ENCODE measurements around the gene ZNF385A. TPM values are rescaled to one million over a fixed set of nuclear protein-coding genes. Genes with fewer than 3 reads are reported as not detected.

ZNF385A gene
- polyA plus RNA-seq, 1 donor from 2014 or later, result 0.46 TPM

- Histone ChIP-seq H3K9ac (ENCODE audit: low read length) (no peak overlapping the region), H3K4me3 (ENCODE audit: low read length) (no peak overlapping the region), H4K20me1 (ENCODE audit: insufficient read depth) (no peaks in the 10 kb centered on the region), H3K4me2 (ENCODE audit: low read length) (no peak overlapping the region), H3K27me3 (ENCODE audit: insufficient read depth, low read depth, low read length) (no peaks in the 10 kb centered on the region), H3K79me2 (replicated peaks; ENCODE audit: insufficient read depth, low read length) (no peaks in the 10 kb centered on the region), H3K36me3 (ENCODE audit: insufficient read depth, low read length) (no peaks in the 10 kb centered on the region), H2AFZ (ENCODE audit: low read depth, low read length) (no peak overlapping the region), H3K9me3 (ENCODE audit: low read length) (no peaks in the 10 kb centered on the region), H3F3A (ENCODE audit: insufficient read depth, low read length, poor library complexity, severe bottlenecking) (no peaks in the 10 kb centered on the region), H3K9me2 (ENCODE audit: insufficient read depth, low read length) (no peaks in the 10 kb centered on the region), H3K27ac (ENCODE audit: low read length) (no peak overlapping the region)
- TF ChIP-seq POLR2AphosphoS5 (IDR thresholded peaks at IDR 0.05), result no peak
- no peak for TF ChIP-seq REST (IDR thresholded peaks at IDR 0.05; ENCODE audit: borderline replicate concordance)
- TF ChIP-seq EP300 (conservative IDR thresholded peaks at IDR 0.05; ENCODE audit: poor library complexity, severe bottlenecking), result no peak
- no peak for TF ChIP-seq TAF1 (IDR thresholded peaks at IDR 0.05; ENCODE audit: low read depth)
- TF ChIP-seq, protein P1, sequence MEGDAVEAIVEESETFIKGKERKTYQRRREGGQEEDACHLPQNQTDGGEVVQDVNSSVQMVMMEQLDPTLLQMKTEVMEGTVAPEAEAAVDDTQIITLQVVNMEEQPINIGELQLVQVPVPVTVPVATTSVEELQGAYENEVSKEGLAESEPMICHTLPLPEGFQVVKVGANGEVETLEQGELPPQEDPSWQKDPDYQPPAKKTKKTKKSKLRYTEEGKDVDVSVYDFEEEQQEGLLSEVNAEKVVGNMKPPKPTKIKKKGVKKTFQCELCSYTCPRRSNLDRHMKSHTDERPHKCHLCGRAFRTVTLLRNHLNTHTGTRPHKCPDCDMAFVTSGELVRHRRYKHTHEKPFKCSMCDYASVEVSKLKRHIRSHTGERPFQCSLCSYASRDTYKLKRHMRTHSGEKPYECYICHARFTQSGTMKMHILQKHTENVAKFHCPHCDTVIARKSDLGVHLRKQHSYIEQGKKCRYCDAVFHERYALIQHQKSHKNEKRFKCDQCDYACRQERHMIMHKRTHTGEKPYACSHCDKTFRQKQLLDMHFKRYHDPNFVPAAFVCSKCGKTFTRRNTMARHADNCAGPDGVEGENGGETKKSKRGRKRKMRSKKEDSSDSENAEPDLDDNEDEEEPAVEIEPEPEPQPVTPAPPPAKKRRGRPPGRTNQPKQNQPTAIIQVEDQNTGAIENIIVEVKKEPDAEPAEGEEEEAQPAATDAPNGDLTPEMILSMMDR (IDR thresholded peaks at IDR 0.05; ENCODE audit: poor library complexity, severe bottlenecking), result no peak
- no peak for TF ChIP-seq EZH2 (IDR thresholded peaks at IDR 0.05; ENCODE audit: borderline replicate concordance, insufficient read depth, low read length, poor library complexity, severe bottlenecking)
- TF ChIP-seq RAD21 (conservative IDR thresholded peaks at IDR 0.05), result no peak
Observed at GRCh38 chr12:54429014-54429471, 44.5 kb upstream of the ZNF385A start.

DNA sequence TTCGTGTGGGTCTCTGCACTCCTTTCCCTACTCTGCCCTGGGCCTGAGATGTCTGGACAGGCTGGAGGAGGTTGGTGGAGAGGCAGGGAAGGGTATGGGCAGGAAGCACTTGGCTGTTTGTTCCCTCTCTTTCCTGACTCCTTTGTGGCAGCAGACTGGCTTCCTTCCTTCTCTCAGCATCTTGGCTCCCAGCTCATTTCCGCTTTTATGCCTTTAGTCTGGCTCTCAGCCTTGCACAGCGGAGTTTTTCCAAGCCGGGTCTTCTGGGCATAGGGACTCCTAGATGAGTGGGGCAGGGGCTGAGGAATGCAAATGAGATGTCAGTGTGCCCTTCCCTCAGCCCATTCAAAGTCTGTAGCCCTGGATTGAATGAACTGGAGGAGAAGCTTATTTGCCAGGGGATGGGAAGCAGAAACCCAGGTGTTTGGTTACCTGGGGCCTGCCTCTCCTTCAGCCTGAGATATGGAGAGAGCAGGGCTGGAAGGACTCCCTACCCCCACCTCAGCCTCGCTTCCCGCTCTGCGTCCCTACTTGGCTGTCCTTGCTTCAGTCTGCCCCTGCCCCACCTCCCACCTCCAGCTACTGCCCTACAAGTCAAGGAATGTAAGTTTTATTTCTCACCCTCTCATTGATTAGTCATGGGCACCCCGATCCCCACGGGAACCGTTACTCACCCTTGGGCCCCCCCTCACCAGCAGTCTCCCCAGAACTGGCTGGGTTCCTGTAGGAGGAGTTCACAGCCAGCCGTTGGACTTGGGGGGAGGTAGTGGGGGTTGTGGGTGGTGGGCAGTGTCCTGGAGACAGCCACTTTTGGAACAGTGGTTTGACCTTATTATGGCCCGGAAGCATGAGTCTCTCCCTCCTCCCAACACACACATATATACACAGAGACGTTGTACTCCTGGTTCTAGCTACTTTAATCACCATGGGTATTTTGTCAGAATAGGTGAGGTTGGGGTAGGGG is 43.8 kb upstream of the ZNF385A start:
- no peak overlapping the region for H3K4me2 ChIP-seq (ENCODE audit: low read length)
- H3K27ac ChIP-seq (ENCODE audit: low read length), result no peak overlapping the region

More for the DNA sequence above, 43.8 kb upstream of the ZNF385A start:
- H3K27me3 ChIP-seq (ENCODE audit: insufficient read depth, low read depth, low read length), result no peaks in the 10 kb centered on the region
- H3K36me3 ChIP-seq (ENCODE audit: insufficient read depth, low read length), result no peaks in the 10 kb centered on the region
- H3K4me3 ChIP-seq (ENCODE audit: low read length), result no peak overlapping the region
- H3F3A ChIP-seq (ENCODE audit: insufficient read depth, low read length, poor library complexity, severe bottlenecking), result no peaks in the 10 kb centered on the region
- H2AFZ ChIP-seq (ENCODE audit: low read depth, low read length), result no peak overlapping the region
- H3K9me3 ChIP-seq (ENCODE audit: low read length), result no peaks in the 10 kb centered on the region
- TF ChIP-seq TAF1 (IDR thresholded peaks at IDR 0.05; ENCODE audit: low read depth), result no peak
- no peak for TF ChIP-seq MXI1 (conservative IDR thresholded peaks at IDR 0.05; ENCODE audit: poor library complexity, severe bottlenecking)
- no peak for TF ChIP-seq REST (IDR thresholded peaks at IDR 0.05; ENCODE audit: borderline replicate concordance)
- no peak for TF ChIP-seq SMC3 (conservative IDR thresholded peaks at IDR 0.05; ENCODE audit: poor library complexity)
- no peak for TF ChIP-seq EZH2 (IDR thresholded peaks at IDR 0.05; ENCODE audit: borderline replicate concordance, insufficient read depth, low read length, poor library complexity, severe bottlenecking)
- no peak for TF ChIP-seq RAD21 (conservative IDR thresholded peaks at IDR 0.05)
- TF ChIP-seq, protein P1 (IDR thresholded peaks at IDR 0.05; ENCODE audit: poor library complexity, severe bottlenecking), result no peak
- H4K20me1 ChIP-seq (ENCODE audit: insufficient read depth), result no peaks in the 10 kb centered on the region
- no peaks in the 10 kb centered on the region for H3K9me2 ChIP-seq (ENCODE audit: insufficient read depth, low read length)
- H3K79me2 ChIP-seq (replicated peaks; ENCODE audit: insufficient read depth, low read length), result no peaks in the 10 kb centered on the region
- H3K9ac ChIP-seq (ENCODE audit: low read length), result no peak overlapping the region
